Measurements from ENCODE around the gene GRK1.

DNA sequence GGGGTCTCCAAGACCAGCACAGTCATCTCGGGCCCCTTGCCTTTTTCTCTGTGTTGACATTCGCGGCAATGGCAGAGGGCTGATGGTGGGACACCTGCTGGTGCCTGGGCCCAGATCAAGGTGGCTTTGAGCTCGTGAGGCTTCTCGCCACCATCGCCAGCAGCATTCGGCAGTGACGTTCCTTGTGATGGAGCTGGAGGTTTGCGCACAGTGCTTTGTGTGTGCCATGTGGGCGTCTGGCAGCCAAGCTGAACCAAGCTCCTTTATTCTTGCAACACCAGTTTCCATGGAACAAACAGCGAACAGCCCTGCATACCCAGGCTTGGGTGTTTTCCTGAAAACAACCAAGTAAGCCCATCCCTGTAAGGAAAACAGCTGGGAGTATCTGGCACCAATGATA is 82.9 kb downstream of the GRK1 start:
- TF ChIP-seq, protein P1, sequence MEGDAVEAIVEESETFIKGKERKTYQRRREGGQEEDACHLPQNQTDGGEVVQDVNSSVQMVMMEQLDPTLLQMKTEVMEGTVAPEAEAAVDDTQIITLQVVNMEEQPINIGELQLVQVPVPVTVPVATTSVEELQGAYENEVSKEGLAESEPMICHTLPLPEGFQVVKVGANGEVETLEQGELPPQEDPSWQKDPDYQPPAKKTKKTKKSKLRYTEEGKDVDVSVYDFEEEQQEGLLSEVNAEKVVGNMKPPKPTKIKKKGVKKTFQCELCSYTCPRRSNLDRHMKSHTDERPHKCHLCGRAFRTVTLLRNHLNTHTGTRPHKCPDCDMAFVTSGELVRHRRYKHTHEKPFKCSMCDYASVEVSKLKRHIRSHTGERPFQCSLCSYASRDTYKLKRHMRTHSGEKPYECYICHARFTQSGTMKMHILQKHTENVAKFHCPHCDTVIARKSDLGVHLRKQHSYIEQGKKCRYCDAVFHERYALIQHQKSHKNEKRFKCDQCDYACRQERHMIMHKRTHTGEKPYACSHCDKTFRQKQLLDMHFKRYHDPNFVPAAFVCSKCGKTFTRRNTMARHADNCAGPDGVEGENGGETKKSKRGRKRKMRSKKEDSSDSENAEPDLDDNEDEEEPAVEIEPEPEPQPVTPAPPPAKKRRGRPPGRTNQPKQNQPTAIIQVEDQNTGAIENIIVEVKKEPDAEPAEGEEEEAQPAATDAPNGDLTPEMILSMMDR (IDR thresholded peaks at IDR 0.05), result no peak
- TF ChIP-seq POLR2A (IDR thresholded peaks at IDR 0.05), result no peak
